Activated CD4-positive, alpha-beta T cell treated with anti-CD3 and anti-CD28 coated beads, Interleukin-10, Interleukin-2, amounts not matched to agents 100 ng/mL and 50 ng/mL, durations not matched to agents 16 hours and 8 hours (primary cell): ENCODE data around the gene QRFP.

Experiments
- DNase-seq: peaks from one replicate; pipeline ENCODE4 v3.0.0-alpha.2; 2020

Gene QRFP

GRCh38 chr9:130888146-130888885 lies 8.3 kb downstream of the QRFP start:
- DNase-seq, result no peak

- no peak for DNase-seq
These were observed 9.0 kb downstream of the QRFP start for GRCh38 chr9:130887494-130888144.

GRCh38 chr9:130886981-130887380 lies 9.6 kb downstream of the QRFP start:
- DNase-seq, result no peak

GRCh38 chr9:130885484-130886375 lies 10.9 kb downstream of the QRFP start:
- DNase-seq, result no peak

GRCh38 chr9:130884542-130885483 lies 11.8 kb downstream of the QRFP start:
- no peak for DNase-seq

- DNase-seq, result no peak
These were observed 12.5 kb downstream of the QRFP start for GRCh38 chr9:130884111-130884531.

GRCh38 chr9:130883479-130883878 lies 13.1 kb downstream of the QRFP start:
- DNase-seq, result no peak

GRCh38 chr9:130882696-130883225 lies 13.9 kb downstream of the QRFP start:
- DNase-seq, result no peak

- no peak for DNase-seq
These were observed 15.1 kb downstream of the QRFP start for GRCh38 chr9:130881516-130881915.

GRCh38 chr9:130880599-130881220 lies 15.9 kb downstream of the QRFP start:
- DNase-seq, result no peak

- no peak for DNase-seq
These were observed 16.7 kb downstream of the QRFP start for GRCh38 chr9:130879863-130880411.

- DNase-seq, result no peak
These were observed 18.3 kb downstream of the QRFP start for GRCh38 chr9:130878295-130878694.

- no peak for DNase-seq
These were observed 19.3 kb downstream of the QRFP start for GRCh38 chr9:130877300-130877699.

GRCh38 chr9:130874783-130875182 lies 21.8 kb downstream of the QRFP start:
- no peak for DNase-seq

GRCh38 chr9:130873966-130874365 lies 22.6 kb downstream of the QRFP start:
- no peak for DNase-seq

- no peak for DNase-seq
These were observed 23.6 kb downstream of the QRFP start for GRCh38 chr9:130872912-130873503.

- no peak for DNase-seq
These were observed 24.1 kb downstream of the QRFP start for GRCh38 chr9:130872508-130872907.

- no peak for DNase-seq
These were observed 24.5 kb downstream of the QRFP start for GRCh38 chr9:130872093-130872492.

GRCh38 chr9:130871395-130872062 lies 25.1 kb downstream of the QRFP start:
- no peak for DNase-seq
